Endodermal cell (in vitro differentiated cells): ENCODE measurements around the gene DNMBP. TPM values are rescaled to one million over a fixed set of nuclear protein-coding genes. Genes with fewer than 3 reads are reported as not detected.

Experiments
- DNase-seq: peaks from one replicate; pipeline ENCODE4 v3.0.0-alpha.2; 2017
- H3K27ac ChIP-seq: 2 replicates; pipeline ENCODE4 v1.5.1; 2013; ENCODE audit warnings: mild to moderate bottlenecking, low read depth, low read length, moderate library complexity
- H3K27me3 ChIP-seq: 2 replicates; pipeline ENCODE4 v1.6.1; 2013; ENCODE audit warnings: mild to moderate bottlenecking, low read length, moderate library complexity; ENCODE audit not compliant: insufficient read depth, control insufficient read depth, poor library complexity, severe bottlenecking
- H3K36me3 ChIP-seq: 2 replicates; pipeline ENCODE4 v1.7.0; 2013; ENCODE audit warnings: mild to moderate bottlenecking, low read length, moderate library complexity; ENCODE audit not compliant: control insufficient read depth, insufficient read depth
- H3K4me1 ChIP-seq: one replicate; pipeline ENCODE4 v1.7.0; 2013; ENCODE audit warnings: low read length; ENCODE audit not compliant: control insufficient read depth, insufficient read depth
- H3K4me3 ChIP-seq: 2 replicates; pipeline ENCODE4 v1.5.1; 2013; ENCODE audit warnings: mild to moderate bottlenecking, low read length, moderate library complexity
- H3K9ac ChIP-seq: 2 replicates; pipeline ENCODE4 v1.6.1; 2013; ENCODE audit warnings: mild to moderate bottlenecking, low read length, moderate library complexity; ENCODE audit not compliant: poor library complexity, severe bottlenecking; ENCODE audit errors: extremely low read depth
- H3K9me3 ChIP-seq: 2 replicates; pipeline ENCODE4 v1.6.1; 2013; ENCODE audit warnings: mild to moderate bottlenecking, low read length, moderate library complexity; ENCODE audit not compliant: control insufficient read depth
- H3K27ac Mint-ChIP-seq: 2 replicates; pipeline ENCODE4 v1.8.0; 2020; ENCODE audit warnings: mixed read lengths
- H3K27me3 Mint-ChIP-seq: 2 replicates; pipeline ENCODE4 v1.8.0; 2021; ENCODE audit warnings: mild to moderate bottlenecking, mixed read lengths; ENCODE audit not compliant: insufficient read depth
- H3K36me3 Mint-ChIP-seq: 2 replicates; pipeline ENCODE4 v1.8.0; 2020; ENCODE audit warnings: low read depth, mixed read lengths
- H3K4me1 Mint-ChIP-seq: 2 replicates; pipeline ENCODE4 v1.8.0; 2020; ENCODE audit warnings: mixed read lengths
- H3K4me3 Mint-ChIP-seq: 2 replicates; pipeline ENCODE4 v1.8.0; 2020; ENCODE audit warnings: mild to moderate bottlenecking, moderate library complexity, mixed read lengths
- H3K9me3 Mint-ChIP-seq: 2 replicates; pipeline ENCODE4 v1.8.0; 2020; ENCODE audit warnings: mild to moderate bottlenecking, mixed read lengths
- WGBS, 2 experiments: methylation state at CpG; one replicate each; pipeline versions ENCODE4 v1.1.5 to v1.1.7; 2013; ENCODE audit warnings: missing lambda C conversion rate in 2 of 2, mixed read lengths in 1 of 2; ENCODE audit not compliant: insufficient coverage in 1 of 2, insufficient read length in 1 of 2; 5-methylcytosine and 5-hydroxymethylcytosine counted together
- total RNA-seq, 2 donors: library from RNA; stranded (reverse); fragmentation: NEBNext Ultra II Directional in 1 of 2; extraction: Animal tissue kit (Norgen Biotek cat#: 25700) in 1 of 2; gene quantifications; 2 replicates in 1 of 2; 3 replicates in 1 of 2; pipeline ENCODE4 v1.2.1, GENCODE V29; 2021
- TF ChIP-seq, protein P1 (sequence below): fragments of 200-600 bp; sonication (generic); conservative IDR thresholded peaks from 2 replicates; pipeline ENCODE4 v1.5.0; 2021; ENCODE audit warnings: antibody characterized with exemption, mild to moderate bottlenecking

DNMBP gene
- total RNA-seq, 2 donors from 2014 or later: 45.4 to 85.4 TPM

GRCh38 chr10:100043796-100044195 lies 34.0 kb upstream of the DNMBP start:
- peak; percentile 74 for DNase-seq
- no peak overlapping the region for H3K27ac ChIP-seq
- peak overlapping the region; percentile 70 for H3K27ac Mint-ChIP-seq

GRCh38 chr10:100043344-100043743 lies 33.6 kb upstream of the DNMBP start:
- TF ChIP-seq, protein P1, sequence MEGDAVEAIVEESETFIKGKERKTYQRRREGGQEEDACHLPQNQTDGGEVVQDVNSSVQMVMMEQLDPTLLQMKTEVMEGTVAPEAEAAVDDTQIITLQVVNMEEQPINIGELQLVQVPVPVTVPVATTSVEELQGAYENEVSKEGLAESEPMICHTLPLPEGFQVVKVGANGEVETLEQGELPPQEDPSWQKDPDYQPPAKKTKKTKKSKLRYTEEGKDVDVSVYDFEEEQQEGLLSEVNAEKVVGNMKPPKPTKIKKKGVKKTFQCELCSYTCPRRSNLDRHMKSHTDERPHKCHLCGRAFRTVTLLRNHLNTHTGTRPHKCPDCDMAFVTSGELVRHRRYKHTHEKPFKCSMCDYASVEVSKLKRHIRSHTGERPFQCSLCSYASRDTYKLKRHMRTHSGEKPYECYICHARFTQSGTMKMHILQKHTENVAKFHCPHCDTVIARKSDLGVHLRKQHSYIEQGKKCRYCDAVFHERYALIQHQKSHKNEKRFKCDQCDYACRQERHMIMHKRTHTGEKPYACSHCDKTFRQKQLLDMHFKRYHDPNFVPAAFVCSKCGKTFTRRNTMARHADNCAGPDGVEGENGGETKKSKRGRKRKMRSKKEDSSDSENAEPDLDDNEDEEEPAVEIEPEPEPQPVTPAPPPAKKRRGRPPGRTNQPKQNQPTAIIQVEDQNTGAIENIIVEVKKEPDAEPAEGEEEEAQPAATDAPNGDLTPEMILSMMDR: no peak
- no peak overlapping the region for H3K4me3 ChIP-seq
- H3K27me3 Mint-ChIP-seq: no peaks in the 10 kb centered on the region
- 87% methylated on average over 2 of the region's 2 CpGs; no CpG with 5 or more reads in 1 of the 2 experiments for WGBS, 2 experiments
- H3K27ac ChIP-seq: no peak overlapping the region
- no peaks in the 10 kb centered on the region for H3K36me3 ChIP-seq
- no peaks in the 10 kb centered on the region for H3K9me3 Mint-ChIP-seq
- peaks cover 4% of the 10 kb centered on the region for H3K4me1 ChIP-seq
- H3K4me3 Mint-ChIP-seq: no peak overlapping the region
- no peak overlapping the region for H3K27ac Mint-ChIP-seq
- H3K36me3 Mint-ChIP-seq: no peaks in the 10 kb centered on the region
- H3K27me3 ChIP-seq: no peaks in the 10 kb centered on the region
- H3K9me3 ChIP-seq: no peaks in the 10 kb centered on the region
- H3K9ac ChIP-seq: no peak overlapping the region
- DNase-seq: no peak
- H3K4me1 Mint-ChIP-seq: peaks cover 24% of the 10 kb centered on the region

More at GRCh38 chr10:100043796-100044195, 34.0 kb upstream of the DNMBP start:
- H3K9me3 Mint-ChIP-seq: no peaks in the 10 kb centered on the region
- no peaks in the 10 kb centered on the region for H3K36me3 ChIP-seq
- H3K36me3 Mint-ChIP-seq: no peaks in the 10 kb centered on the region
- H3K27me3 ChIP-seq: no peaks in the 10 kb centered on the region
- H3K9me3 ChIP-seq: no peaks in the 10 kb centered on the region
- H3K4me3 ChIP-seq: no peak overlapping the region
- no peak overlapping the region for H3K9ac ChIP-seq
- H3K27me3 Mint-ChIP-seq: no peaks in the 10 kb centered on the region
- no peaks in the 10 kb centered on the region for H3K4me1 ChIP-seq
- TF ChIP-seq, protein P1: no peak
- no peak overlapping the region for H3K4me3 Mint-ChIP-seq
- peaks cover 20% of the 10 kb centered on the region for H3K4me1 Mint-ChIP-seq
- 57 to 79% methylated on average over 1 to 3 of the region's 3 CpGs for WGBS, 2 experiments

GRCh38 chr10:100041306-100042002 lies 31.7 kb upstream of the DNMBP start:
- no peak overlapping the region for H3K4me3 Mint-ChIP-seq
- H3K27ac Mint-ChIP-seq: no peak overlapping the region
- peaks cover 3% of the 10 kb centered on the region for H3K36me3 Mint-ChIP-seq

More at GRCh38 chr10:100041306-100042002, 31.7 kb upstream of the DNMBP start:
- no peak overlapping the region for H3K9ac ChIP-seq
- H3K4me1 Mint-ChIP-seq: peaks cover 32% of the 10 kb centered on the region
- no peak overlapping the region for H3K4me3 ChIP-seq
- 100% methylated on average over 1 to 2 of the region's 2 CpGs for WGBS, 2 experiments
- H3K36me3 ChIP-seq: no peaks in the 10 kb centered on the region
- no peaks in the 10 kb centered on the region for H3K9me3 ChIP-seq
- peaks cover 4% of the 10 kb centered on the region for H3K9me3 Mint-ChIP-seq
- peaks cover 7% of the 10 kb centered on the region for H3K4me1 ChIP-seq
- H3K27me3 ChIP-seq: no peaks in the 10 kb centered on the region
- TF ChIP-seq, protein P1: no peak
- no peaks in the 10 kb centered on the region for H3K27me3 Mint-ChIP-seq
- no peak overlapping the region for H3K27ac ChIP-seq
- DNase-seq: no peak
